IMR-90 (cell line): ENCODE results near the gene TMEM72. TPM values are rescaled to one million over a fixed set of nuclear protein-coding genes. Genes with fewer than 3 reads are reported as not detected.

Experiments used
- ATAC-seq: fragments of 200-7000 bp; cut with Tn5 transposase; 2 replicates; pipeline ENCODE4 v1.9.1; 2020; ENCODE audit warnings: low read depth, mild to moderate bottlenecking, moderate library complexity
- BruUV-seq: library from RNA; stranded (reverse); fragments of 400-500 nt; replicated peaks from 2 replicates; lab custom pipeline; 2021; lab: Mats Ljungman, UMichigan
- CTCF ChIA-PET: fragments of 300-600 bp; formaldehyde crosslinking; extraction: SDS; loops from one replicate; lab custom pipeline; 2021; ENCODE audit warnings: antibody characterized with exemption; lab: Yijun Ruan, JAX
- POLR2A ChIA-PET: fragments of 300-600 bp; sonication (Branson Sonifier 250); formaldehyde crosslinking; loops from one replicate; lab custom pipeline; 2022; ENCODE audit warnings: antibody characterized with exemption; ENCODE audit not compliant: unreplicated experiment; lab: Charles Lee
- DNase-seq: peaks from one replicate; pipeline ENCODE4 v3.0.0; 2013
- H2AFZ ChIP-seq: replicated peaks from 2 replicates; pipeline ENCODE3; 2013; ENCODE audit warnings: low read length, mild to moderate bottlenecking; ENCODE audit not compliant: poor library complexity
- H2AK5ac ChIP-seq: 2 replicates; pipeline ENCODE4 v1.6.1; 2013; ENCODE audit warnings: low read depth, low read length, inconsistent platforms
- H2AK9ac ChIP-seq: replicated peaks from 2 replicates; pipeline ENCODE3; 2013; ENCODE audit warnings: mild to moderate bottlenecking, low read depth, low read length, moderate library complexity; ENCODE audit not compliant: poor library complexity
- H2BK120ac ChIP-seq: 2 replicates; pipeline ENCODE4 v1.6.1; 2013; ENCODE audit warnings: low read depth, low read length, inconsistent platforms
- H2BK15ac ChIP-seq: 3 replicates; pipeline ENCODE4 v1.6.1; 2013; ENCODE audit warnings: low read depth, low read length, inconsistent platforms
- H2BK20ac ChIP-seq: 2 replicates; pipeline ENCODE4 v1.6.1; 2013; ENCODE audit warnings: low read depth, mild to moderate bottlenecking, inconsistent platforms, low read length, moderate library complexity
- H2BK5ac ChIP-seq: 2 replicates; pipeline ENCODE4 v1.6.1; 2013; ENCODE audit warnings: mild to moderate bottlenecking, low read depth, low read length, inconsistent platforms; ENCODE audit not compliant: poor library complexity, severe bottlenecking
- H3K14ac ChIP-seq: replicated peaks from 2 replicates; pipeline ENCODE4 v1.6.1; 2013; ENCODE audit warnings: low read depth, low read length, inconsistent platforms
- H3K18ac ChIP-seq: 2 replicates; pipeline ENCODE4 v1.6.1; 2013; ENCODE audit warnings: low read depth, low read length, control low read depth
- H3K23ac ChIP-seq: 2 replicates; pipeline ENCODE4 v1.6.1; 2013; ENCODE audit warnings: low read depth, low read length, inconsistent platforms
- H3K27ac ChIP-seq: 2 replicates; pipeline ENCODE4 v1.5.1; 2013; ENCODE audit warnings: mild to moderate bottlenecking, control low read depth, low read length; ENCODE audit not compliant: insufficient read depth
- H3K27me3 ChIP-seq: 2 replicates; pipeline ENCODE4 v1.6.1; 2013; ENCODE audit warnings: low read length; ENCODE audit not compliant: control insufficient read depth, insufficient read depth
- H3K36me3 ChIP-seq: 2 replicates; pipeline ENCODE4 v1.6.1; 2013; ENCODE audit warnings: low read length, mixed read lengths; ENCODE audit not compliant: control insufficient read depth, insufficient read depth
- H3K4ac ChIP-seq: 2 replicates; pipeline ENCODE4 v1.6.1; 2013; ENCODE audit warnings: low read depth, low read length, inconsistent platforms
- H3K4me1 ChIP-seq: 2 replicates; pipeline ENCODE4 v1.6.1; 2013; ENCODE audit warnings: low read length, mixed read lengths; ENCODE audit not compliant: control insufficient read depth, insufficient read depth
- H3K4me2 ChIP-seq: 2 replicates; pipeline ENCODE4 v1.6.1; 2013; ENCODE audit warnings: low read depth, mild to moderate bottlenecking, control low read depth, low read length, moderate library complexity
- H3K4me3 ChIP-seq: 2 replicates; pipeline ENCODE4 v1.5.1; 2013; ENCODE audit warnings: low read depth, mild to moderate bottlenecking, control low read depth, low read length, moderate library complexity; ENCODE audit not compliant: insufficient read depth
- H3K56ac ChIP-seq: 2 replicates; pipeline ENCODE4 v1.6.1; 2013; ENCODE audit warnings: low read length, inconsistent platforms; ENCODE audit not compliant: insufficient read depth; ENCODE audit errors: extremely low read depth
- H3K79me1 ChIP-seq, 2 experiments: 2 replicates each; pipeline ENCODE4 v1.6.1; 2013; ENCODE audit warnings: low read length in 2 of 2, inconsistent platforms in 1 of 2, low read depth in 1 of 2
- H3K9ac ChIP-seq: 2 replicates; pipeline ENCODE4 v1.6.1; 2013; ENCODE audit warnings: low read depth, low read length, control low read depth
- H3K9me1 ChIP-seq: 2 replicates; pipeline ENCODE4 v1.6.1; 2013; ENCODE audit warnings: low read length, inconsistent platforms; ENCODE audit not compliant: insufficient read depth
- H3K9me3 ChIP-seq: 2 replicates; pipeline ENCODE4 v1.6.1; 2013; ENCODE audit warnings: low read length; ENCODE audit not compliant: control insufficient read depth, insufficient read depth
- H4K20me1 ChIP-seq: 2 replicates; pipeline ENCODE4 v1.6.1; 2013; ENCODE audit warnings: low read length, inconsistent platforms; ENCODE audit not compliant: insufficient read depth
- H4K5ac ChIP-seq: 2 replicates; pipeline ENCODE4 v1.6.1; 2013; ENCODE audit warnings: mild to moderate bottlenecking, low read depth, low read length, control low read depth
- H4K8ac ChIP-seq, 2 experiments: 2 replicates each; pipeline ENCODE4 v1.6.1; 2013; ENCODE audit warnings: low read depth in 2 of 2, low read length in 2 of 2, control low read depth in 1 of 2, inconsistent platforms in 1 of 2
- H4K91ac ChIP-seq: 2 replicates; pipeline ENCODE4 v1.6.1; 2013; ENCODE audit warnings: low read depth, low read length, inconsistent platforms; ENCODE audit not compliant: insufficient read depth
- CHD1 ChIP-seq: IDR thresholded peaks from 2 replicates; pipeline ENCODE4 v1.6.1; 2012; ENCODE audit warnings: low read depth, low read length, improper control_type of control experiment
- ELK1 ChIP-seq: fragments of 150-350 bp; IDR thresholded peaks from 2 replicates; pipeline ENCODE4 v1.6.1; 2016; ENCODE audit warnings: low read depth, mild to moderate bottlenecking, low read length, moderate library complexity, borderline replicate concordance
- FOS ChIP-seq: fragments of 150-350 bp; IDR thresholded peaks from 2 replicates; pipeline ENCODE4 v1.6.1; 2016; ENCODE audit warnings: low read depth, low read length
- MAFK ChIP-seq: IDR thresholded peaks from 2 replicates; pipeline ENCODE4 v1.6.1; 2012; ENCODE audit warnings: low read depth, low read length, improper control_type of control experiment
- MAZ ChIP-seq: IDR thresholded peaks from 2 replicates; pipeline ENCODE4 v1.6.1; 2012; ENCODE audit warnings: low read depth, mild to moderate bottlenecking, low read length, improper control_type of control experiment, moderate library complexity, borderline replicate concordance
- RFX5 ChIP-seq: IDR thresholded peaks from 2 replicates; pipeline ENCODE4 v1.8.0; 2012; ENCODE audit warnings: low read depth, mild to moderate bottlenecking, low read length, moderate library complexity
- USF2 ChIP-seq: fragments of 150-350 bp; IDR thresholded peaks from 2 replicates; pipeline ENCODE4 v1.6.1; 2017; ENCODE audit warnings: mild to moderate bottlenecking, antibody characterized with exemption, low read length, low read depth
- WGBS, 2 experiments: methylation state at CpG; one replicate each; pipeline versions ENCODE4 v1.1.5 to v1.1.7; 2013; ENCODE audit warnings: missing lambda C conversion rate in 2 of 2; ENCODE audit not compliant: insufficient read length in 1 of 2; ENCODE audit errors: extremely low coverage in 2 of 2; 5-methylcytosine and 5-hydroxymethylcytosine counted together
- dilution Hi-C: fragments of 300-500 bp; cut with HindIII; formaldehyde crosslinking; loops from one replicate; pipeline ENCODE4 v1.14.3; 2018; ENCODE audit warnings: low sequenced_read_pairs; ENCODE audit not compliant: unreplicated experiment
- in situ Hi-C: fragments of 300-500 bp; cut with MboI; formaldehyde crosslinking; loops from 3 replicates; pipeline ENCODE4 v1.14.3; 2019; ENCODE audit warnings: low sequenced_read_pairs, inconsistent platforms, mixed read lengths
- intact Hi-C: fragments of 100-400 bp; cut with micrococcal nuclease; formaldehyde crosslinking; loops from 2 replicates; pipeline ENCODE4 v1.10.0; 2022
- polyA plus RNA-seq, 3 experiments: library from polyadenylated mRNA; depleted of rRNA; stranded (reverse); fragments of >200 nt; gene quantifications; 2 replicates each; pipeline ENCODE4 v1.2.3, GENCODE V29; 2012; ENCODE audit warnings: low replicate concordance in 1 of 3
- total RNA-seq: library from RNA; depleted of rRNA; stranded (reverse); fragments of >200 nt; gene quantifications from 2 replicates; pipeline ENCODE4 v1.2.3, GENCODE V29; 2012

Gene TMEM72
- total and polyA plus RNA-seq, 2 of the 4 experiments (the other 2 are of a cell fraction) = not detected

GRCh38 chr10:44902941-44903545, 8.1 kb upstream of the TMEM72 start:
- H3K79me1 ChIP-seq = no peaks in the 10 kb centered on the region

More at GRCh38 chr10:44902941-44903545, 8.1 kb upstream of the TMEM72 start:
- no peak overlapping the region for H4K8ac ChIP-seq
- intact Hi-C loops (no loop called here), in situ Hi-C loops (no loop called here), dilution Hi-C loops (no loop called here)
- H4K20me1 ChIP-seq = no peaks in the 10 kb centered on the region
- 5% methylated on average over 3 of the region's 9 CpGs; no CpG with 5 or more reads in 1 of the 2 experiments for WGBS, 2 experiments
- H3K36me3 ChIP-seq = no peaks in the 10 kb centered on the region
- no peak overlapping the region for H2AK9ac ChIP-seq
- no peak overlapping the region for H3K4me2 ChIP-seq
- H4K5ac ChIP-seq = no peak overlapping the region
- no peak overlapping the region for H2BK5ac ChIP-seq
- no peak overlapping the region for H2AK5ac ChIP-seq
- H3K4me1 ChIP-seq = no peaks in the 10 kb centered on the region
- BruUV-seq = no TSS peak
- H3K9me3 ChIP-seq = peaks cover 6% of the 10 kb centered on the region
- ChIA-PET CTCF (no interaction called here), POLR2A (no interaction called here)
- H3K9me1 ChIP-seq = no peaks in the 10 kb centered on the region
- H3K27ac ChIP-seq = no peak overlapping the region
- H3K4ac ChIP-seq = no peak overlapping the region
- no peak overlapping the region for H2AFZ ChIP-seq
- no peak overlapping the region for H4K91ac ChIP-seq
- H3K14ac ChIP-seq = no peak overlapping the region
- H3K9ac ChIP-seq = no peak overlapping the region
- no peak overlapping the region for H2BK120ac ChIP-seq
- no peak overlapping the region for H2BK15ac ChIP-seq
- no peak for DNase-seq
- ATAC-seq = no peak
- H3K18ac ChIP-seq = no peak overlapping the region
- H3K23ac ChIP-seq = no peak overlapping the region
- H3K4me3 ChIP-seq = no peak overlapping the region
- H3K56ac ChIP-seq = no peak overlapping the region
- H2BK20ac ChIP-seq = no peak overlapping the region
- TF ChIP-seq MAFK (no peak), FOS (no peak), ELK1 (no peak), MAZ (no peak), USF2 (no peak), RFX5 (no peak), CHD1 (no peak)
- peaks cover 54% of the 10 kb centered on the region for H3K27me3 ChIP-seq
